Tongue (tissue), 2 donors: ENCODE results near the gene CXCR5. TPM values are rescaled to one million over a fixed set of nuclear protein-coding genes. Genes with fewer than 3 reads are reported as not detected.
A peak's percentile ranks its signal among the peaks of the same experiment; 100 is the strongest.

ENCODE experiments used
- DNase-seq: peaks from one replicate; pipeline ENCODE4 v3.0.0-alpha.2; 2015
- total RNA-seq: library from RNA; depleted of rRNA; stranded (reverse); fragments of >200 nt; gene quantifications from one replicate; pipeline ENCODE4 v1.2.3, GENCODE V29; 2014

The CXCR5 gene
- total RNA-seq, 1 donor from 2014 or later: 0.10 TPM

- no peak for DNase-seq
These were observed 6.1 kb upstream of the CXCR5 start for GRCh38 chr11:118877487-118878162.

DNA sequence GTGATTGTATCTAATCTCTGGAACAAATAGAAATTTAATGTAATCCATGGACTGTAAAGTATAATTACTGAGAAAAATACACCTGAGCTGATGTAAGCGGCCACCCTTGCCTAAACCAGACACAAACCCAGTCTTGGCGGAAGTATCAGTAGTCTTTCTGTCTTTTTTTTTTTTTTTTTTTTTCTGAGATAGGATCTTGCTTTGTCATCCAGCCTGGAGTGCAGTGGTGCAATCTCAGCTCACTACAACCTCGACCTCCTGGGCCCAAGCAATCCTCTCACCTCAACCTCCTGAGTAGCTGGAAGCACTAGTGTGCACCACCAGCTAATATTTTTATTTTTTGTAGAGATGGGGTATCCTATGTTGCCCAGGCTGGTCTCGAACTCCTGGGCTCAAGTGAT lies 5.5 kb upstream of the CXCR5 start:
- no peak for DNase-seq

- no peak for DNase-seq
These were observed 2.5 kb upstream of the CXCR5 start for GRCh38 chr11:118881228-118881627.

- no peak for DNase-seq
These were observed 1.2 kb upstream of the CXCR5 start for GRCh38 chr11:118882491-118882890.

- no peak for DNase-seq
These were observed 706 bp upstream of the CXCR5 start for GRCh38 chr11:118883004-118883367.

GRCh38 chr11:118884875-118885274 lies 1.2 kb downstream of the CXCR5 start:
- DNase-seq: no peak

- no peak for DNase-seq
These were observed 1.6 kb downstream of the CXCR5 start for GRCh38 chr11:118885319-118885718.

- DNase-seq: no peak
These were observed 2.3 kb downstream of the CXCR5 start for GRCh38 chr11:118885831-118886565.

DNA sequence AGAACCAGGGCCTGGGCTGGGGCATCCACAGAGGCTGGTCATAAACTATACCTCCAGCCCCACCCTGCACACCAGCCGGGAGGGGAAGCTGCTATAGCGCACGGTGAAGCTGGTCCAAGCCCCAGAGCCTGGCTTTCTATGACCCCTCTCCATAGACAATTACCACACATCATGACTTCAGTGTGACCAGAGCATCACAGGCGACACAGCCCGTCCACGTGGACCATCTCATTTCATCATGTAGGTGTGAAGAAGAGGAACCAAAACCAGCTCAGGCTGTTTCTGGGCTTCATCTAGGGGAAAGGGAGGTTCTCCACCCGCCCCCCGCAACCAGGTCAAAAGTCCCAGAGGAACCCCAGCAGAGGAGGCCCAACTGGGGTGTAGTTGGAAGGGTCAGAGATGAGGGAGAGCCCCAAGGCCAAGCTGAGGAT lies 3.0 kb downstream of the CXCR5 start:
- no peak for DNase-seq

DNA sequence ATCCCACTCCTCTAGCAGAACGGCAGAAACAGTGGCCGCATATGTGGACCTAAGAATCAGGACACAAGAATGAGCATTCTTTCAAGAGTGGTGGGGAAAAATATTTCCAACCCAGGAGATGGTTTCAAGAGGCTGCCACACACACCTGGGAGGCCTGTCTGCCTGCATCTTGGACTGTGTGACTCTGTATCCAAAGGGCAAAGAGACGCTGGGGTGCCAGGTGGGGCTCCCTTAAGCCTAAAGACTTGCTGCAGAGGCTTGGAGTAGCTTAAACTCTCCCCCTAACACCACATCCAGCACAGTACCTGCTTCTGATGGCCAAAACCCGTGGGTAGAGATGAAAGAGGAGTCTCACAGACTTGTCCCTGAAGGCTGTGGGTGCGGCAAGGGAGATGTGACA lies 3.5 kb downstream of the CXCR5 start:
- DNase-seq: no peak

GRCh38 chr11:118888398-118888797 lies 4.7 kb downstream of the CXCR5 start:
- DNase-seq: no peak

DNA sequence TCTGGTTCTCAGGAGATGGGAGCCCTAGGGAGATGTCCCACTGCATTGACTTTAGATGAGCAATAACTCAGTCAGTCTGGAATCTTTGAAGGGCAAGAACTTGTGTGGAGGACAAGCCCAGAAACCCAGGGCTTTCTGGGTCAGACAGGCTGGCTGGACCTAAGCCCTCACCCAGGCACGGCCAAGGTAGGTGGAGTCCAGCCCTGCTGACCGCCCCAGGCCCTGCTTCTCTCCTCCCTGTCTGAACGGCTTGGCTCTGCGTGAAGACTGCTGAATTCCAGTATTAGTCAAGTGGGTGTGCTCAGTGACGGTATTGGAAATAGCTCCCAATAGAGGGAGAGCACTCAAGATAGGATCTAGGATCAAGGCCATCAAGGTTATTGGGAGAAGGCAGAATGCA lies 6.1 kb downstream of the CXCR5 start:
- no peak for DNase-seq

- DNase-seq: no peak
These were observed 8.8 kb downstream of the CXCR5 start for GRCh38 chr11:118892514-118892913.

DNA sequence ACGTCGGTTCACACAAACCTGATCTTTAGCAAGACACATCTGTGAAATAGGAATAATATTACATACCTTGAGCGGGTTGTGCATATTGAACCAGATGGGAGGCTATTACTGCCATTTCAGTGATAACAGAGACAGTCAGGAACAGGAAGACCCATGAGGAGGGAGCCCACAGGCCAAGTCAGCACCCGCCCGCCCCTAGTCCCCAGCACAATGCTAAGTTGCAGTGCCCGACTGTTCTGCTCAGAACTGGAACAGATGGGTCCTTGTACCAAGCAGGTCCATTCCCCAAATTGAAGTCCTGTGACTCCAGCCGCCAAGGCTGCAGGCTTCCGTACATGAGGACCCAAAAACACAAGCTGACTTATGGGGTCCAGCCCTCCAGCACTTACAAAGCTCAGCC lies 9.3 kb downstream of the CXCR5 start:
- no peak for DNase-seq

DNA sequence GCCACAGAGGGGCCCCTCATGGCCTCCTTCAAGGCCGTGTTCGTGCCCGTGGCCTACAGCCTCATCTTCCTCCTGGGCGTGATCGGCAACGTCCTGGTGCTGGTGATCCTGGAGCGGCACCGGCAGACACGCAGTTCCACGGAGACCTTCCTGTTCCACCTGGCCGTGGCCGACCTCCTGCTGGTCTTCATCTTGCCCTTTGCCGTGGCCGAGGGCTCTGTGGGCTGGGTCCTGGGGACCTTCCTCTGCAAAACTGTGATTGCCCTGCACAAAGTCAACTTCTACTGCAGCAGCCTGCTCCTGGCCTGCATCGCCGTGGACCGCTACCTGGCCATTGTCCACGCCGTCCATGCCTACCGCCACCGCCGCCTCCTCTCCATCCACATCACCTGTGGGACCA lies 10.0 kb downstream of the CXCR5 start:
- DNase-seq: no peak

GRCh38 chr11:118894192-118894591 lies 10.5 kb downstream of the CXCR5 start:
- no peak for DNase-seq

- peak; percentile 33 for DNase-seq
These were observed 11.7 kb downstream of the CXCR5 start for GRCh38 chr11:118895093-118896039.

GRCh38 chr11:118896472-118896913 lies 12.8 kb downstream of the CXCR5 start:
- no peak for DNase-seq

DNA sequence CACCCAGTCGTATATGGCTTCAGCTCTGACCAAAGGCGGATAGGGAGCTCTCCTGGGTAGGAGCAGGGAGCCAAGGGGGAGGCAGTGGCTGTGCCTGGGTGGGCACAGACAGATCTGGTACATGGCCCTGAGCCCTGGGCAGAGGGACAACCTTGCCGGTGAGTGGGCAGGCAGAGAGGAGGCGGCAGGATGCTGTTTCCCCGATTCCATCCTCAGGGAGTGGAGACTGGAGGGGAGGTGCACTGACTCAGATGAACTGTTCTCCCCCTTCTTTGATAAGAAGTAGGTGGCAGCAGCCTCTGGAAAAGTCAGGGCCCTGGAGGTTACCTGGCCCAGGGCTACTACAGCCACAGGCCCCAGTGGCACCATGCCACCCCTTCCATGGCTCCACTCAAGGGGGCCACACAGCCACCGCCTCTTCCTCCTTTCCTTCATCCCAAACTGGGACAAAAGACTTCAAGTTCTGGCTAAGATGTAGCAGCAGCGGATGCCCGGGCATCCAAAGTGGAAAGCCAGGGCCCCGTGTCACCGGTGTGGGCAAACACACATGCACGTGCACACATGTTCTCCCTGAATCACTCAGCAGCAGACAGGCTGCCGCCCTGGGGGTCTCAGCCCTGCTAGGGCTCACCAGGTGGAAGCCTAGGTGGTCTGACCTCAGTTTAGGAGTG lies 13.4 kb downstream of the CXCR5 start:
- no peak for DNase-seq

DNA sequence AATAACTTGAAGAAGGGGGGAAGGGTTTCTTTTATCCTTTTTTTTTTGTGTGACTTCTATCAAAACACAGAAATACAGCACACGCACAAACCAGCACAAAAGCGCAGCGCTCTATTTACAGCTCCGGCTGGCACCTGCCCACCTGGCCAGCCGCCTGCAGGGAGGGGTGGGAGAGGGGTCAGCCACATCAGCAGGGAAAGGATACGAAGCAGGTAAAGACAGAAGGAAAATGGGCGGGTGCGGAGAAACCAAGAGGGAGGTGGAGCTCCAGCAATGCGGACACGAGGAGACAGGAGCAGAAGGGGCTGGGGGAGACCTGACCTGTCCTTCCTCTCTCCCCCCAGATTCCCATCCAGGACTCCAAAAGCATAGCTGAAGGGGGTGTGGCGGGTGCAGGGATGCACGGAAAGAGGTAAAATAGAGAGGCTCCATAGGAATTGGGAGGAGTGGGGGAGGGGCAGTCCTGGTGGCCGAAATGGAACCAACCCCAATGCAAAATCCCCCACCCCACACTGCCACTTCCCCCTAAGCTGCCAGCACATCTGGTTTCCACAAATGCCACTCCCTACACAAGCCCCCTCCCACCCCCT lies 14.1 kb downstream of the CXCR5 start:
- DNase-seq: no peak

GRCh38 chr11:118898400-118899295 lies 15.0 kb downstream of the CXCR5 start:
- DNase-seq: no peak
